ENCODE data around the gene CALR3.

- TF ChIP-seq CTCF (IDR thresholded peaks at IDR 0.05; ENCODE audit: control extremely low read depth in 1 of 3, insufficient read depth in 1 of 3, low read depth in 1 of 3, low read length in 3 of 3) (peak; percentile 65 to 89 (median 86)), KDM1A (IDR thresholded peaks at IDR 0.05; ENCODE audit: borderline replicate concordance, low read length) (no peak)
Measured at GRCh38 chr19:16441661-16442162, 54.3 kb downstream of the CALR3 start.

Measured in H1 (cell line).